Epidermal melanocyte (primary cell): ENCODE measurements around the gene ABHD16B.
"Not testable (repeated sequence)": the region's sequence is repeated elsewhere in the genome, so short reads cannot be mapped to it uniquely, and the experiment has no call there.

ENCODE experiments used
- DNase-seq: peaks from one replicate; pipeline ENCODE4 v3.0.0; 2011; ENCODE audit warnings: low spot score; ENCODE audit not compliant: insufficient read length

The ABHD16B gene

GRCh38 chr20:63854766-63855362 lies 6.4 kb upstream of the ABHD16B start:
- DNase-seq: no peak

- no peak for DNase-seq
Observed at GRCh38 chr20:63855363-63856097, 5.8 kb upstream of the ABHD16B start.

- no peak for DNase-seq
Observed at GRCh38 chr20:63856098-63856511, 5.2 kb upstream of the ABHD16B start.

GRCh38 chr20:63857764-63858392 lies 3.4 kb upstream of the ABHD16B start:
- DNase-seq: no peak

GRCh38 chr20:63858393-63859165 lies 2.7 kb upstream of the ABHD16B start:
- DNase-seq: no peak

- no peak for DNase-seq
Observed at GRCh38 chr20:63859166-63859699, 2.1 kb upstream of the ABHD16B start.

- no peak for DNase-seq
Observed at GRCh38 chr20:63860325-63861051, 810 bp upstream of the ABHD16B start.

- DNase-seq: no peak
Observed at GRCh38 chr20:63861981-63862901, 943 bp downstream of the ABHD16B start.

- no peak for DNase-seq
Observed at GRCh38 chr20:63863021-63863797, 1.9 kb downstream of the ABHD16B start.

- peak; percentile 87 for DNase-seq
Observed at GRCh38 chr20:63863798-63864544, 2.7 kb downstream of the ABHD16B start.

GRCh38 chr20:63864545-63864977 lies 3.3 kb downstream of the ABHD16B start:
- no peak for DNase-seq

GRCh38 chr20:63864978-63865640 lies 3.8 kb downstream of the ABHD16B start, which contains the start of gene TPD52L2:
Gene TPD52L2 (plus strand): TSS chr20:63865270. CDS start chr20:63865366, 96 bp downstream.
- DNase-seq: peak; percentile 100

GRCh38 chr20:63867042-63867441 lies 5.7 kb downstream of the ABHD16B start:
- not testable (repeated sequence) for DNase-seq

- no peak for DNase-seq
Observed at GRCh38 chr20:63868264-63868663, 7.0 kb downstream of the ABHD16B start.

- DNase-seq: no peak
Observed at GRCh38 chr20:63873477-63873971, 12.2 kb downstream of the ABHD16B start.

GRCh38 chr20:63874241-63874640 lies 12.9 kb downstream of the ABHD16B start:
- DNase-seq: not testable (repeated sequence)

GRCh38 chr20:63876489-63877036 lies 15.3 kb downstream of the ABHD16B start:
- DNase-seq: no peak
